Peyer's patch (tissue), 4 donors: ENCODE results near the gene ZNF189. TPM values are rescaled to one million over a fixed set of nuclear protein-coding genes. Genes with fewer than 3 reads are reported as not detected.

ENCODE experiments used
- DNase-seq, 3 donors: peaks; one replicate each; pipeline ENCODE4 v3.0.0-alpha.2; 2017 to 2019
- H3K27ac ChIP-seq, 4 donors: fragments of 200-600 bp; sonication (generic); one replicate each; pipeline ENCODE4 v1.5.1; 2016 to 2019
- H3K27me3 ChIP-seq, 2 donors: fragments of 200-600 bp; sonication (generic); one replicate each; pipeline ENCODE4 v1.5.1; 2019
- H3K36me3 ChIP-seq, 3 donors: fragments of 200-600 bp; sonication (generic); one replicate each; pipeline ENCODE4 v1.5.1; 2016 to 2019
- H3K4me1 ChIP-seq, 4 donors: fragments of 200-600 bp; sonication (generic); one replicate each; pipeline ENCODE4 v1.5.1; 2016 to 2019
- H3K4me3 ChIP-seq, 4 donors: fragments of 200-600 bp; sonication (generic); 1 replicate in 3 of 4; 2 replicates in 1 of 4; pipeline ENCODE4 v1.5.1; 2016 to 2019; ENCODE audit warnings: mild to moderate bottlenecking in 1 of 4
- H3K9me3 ChIP-seq, 4 donors: fragments of 200-600 bp; sonication (generic); one replicate each; pipeline ENCODE4 v1.5.1; 2016 to 2019; ENCODE audit warnings: mild to moderate bottlenecking in 1 of 4
- CTCF ChIP-seq, 6 experiments: fragments of 450-650 bp in 4 of 6; fragments of 200-600 bp in 2 of 6; sonication (generic) in 1 of 6; IDR thresholded peaks; one replicate each; pipeline ENCODE4 v1.5.1; 2017 to 2019; ENCODE audit warnings: antibody characterized with exemption in 6 of 6, mild to moderate bottlenecking in 3 of 6, moderate library complexity in 1 of 6
- POLR2A ChIP-seq, 2 donors: fragments of 450-650 bp; IDR thresholded peaks; one replicate each; pipeline ENCODE4 v1.5.1; 2017; ENCODE audit warnings: antibody characterized with exemption in 2 of 2, mild to moderate bottlenecking in 2 of 2, moderate library complexity in 2 of 2
- total RNA-seq, 4 donors: library from RNA; depleted of rRNA; stranded (reverse); fragments of >200 nt; gene quantifications; one replicate each; pipeline ENCODE4 v1.1.0, GENCODE V29; 2016

Gene ZNF189
- total RNA-seq, 4 donors from 2014 or later, result 22.8 to 33.0 (median 25.7) TPM

- Histone ChIP-seq H3K4me1 (peaks cover 0 to 10% (median 2%) of the 10 kb centered on the region in 4 donors), H3K27ac (peak overlapping the region in 3 of 4 donors; percentile 29 to 92 (median 73))
- TF ChIP-seq CTCF (IDR thresholded peaks at IDR 0.05) (no peak), POLR2A (IDR thresholded peaks at IDR 0.05) (peak in 1 of 2 donors; percentile 20)
These were observed 46.8 kb downstream of the ZNF189 start for GRCh38 chr9:101445353-101446029.

GRCh38 chr9:101446732-101447131, 48.1 kb downstream of the ZNF189 start:
- Histone ChIP-seq H3K4me3 (no peak overlapping the region), H3K9me3 (no peaks in the 10 kb centered on the region), H3K27me3 (no peaks in the 10 kb centered on the region), H3K4me1 (peaks cover 0 to 10% (median 2%) of the 10 kb centered on the region in 4 donors), H3K36me3 (no peaks in the 10 kb centered on the region), H3K27ac (peak overlapping the region in 2 of 4 donors; percentile 73 to 92)
- DNase-seq, result no peak
- TF ChIP-seq CTCF (IDR thresholded peaks at IDR 0.05) (no peak), POLR2A (IDR thresholded peaks at IDR 0.05) (no peak)

More at GRCh38 chr9:101445353-101446029, 46.8 kb downstream of the ZNF189 start:
- H3K27me3 ChIP-seq, result no peaks in the 10 kb centered on the region
- H3K9me3 ChIP-seq, result no peaks in the 10 kb centered on the region
- no peaks in the 10 kb centered on the region for H3K36me3 ChIP-seq
- peak overlapping the region in 1 of 4 donors; percentile 13 for H3K4me3 ChIP-seq
- DNase-seq, result no peak

GRCh38 chr9:101448680-101449070, 50.0 kb downstream of the ZNF189 start:
- Histone ChIP-seq H3K27me3 (no peaks in the 10 kb centered on the region), H3K9me3 (peaks cover 0 to 6% (median 0%) of the 10 kb centered on the region in 4 donors), H3K4me3 (peak overlapping the region in 1 of 4 donors; percentile 59), H3K4me1 (peaks cover 0 to 5% (median 2%) of the 10 kb centered on the region in 4 donors), H3K36me3 (no peaks in the 10 kb centered on the region), H3K27ac (peak overlapping the region in 2 of 4 donors; percentile 66 to 86)
- TF ChIP-seq CTCF (IDR thresholded peaks at IDR 0.05) (no peak), POLR2A (IDR thresholded peaks at IDR 0.05) (no peak)
- DNase-seq, result no peak

- H3K9me3 ChIP-seq, result peaks cover 0 to 6% (median 0%) of the 10 kb centered on the region in 4 donors
- peaks cover 0 to 5% (median 2%) of the 10 kb centered on the region in 4 donors for H3K4me1 ChIP-seq
- no peaks in the 10 kb centered on the region for H3K36me3 ChIP-seq
- no peaks in the 10 kb centered on the region for H3K27me3 ChIP-seq
- H3K4me3 ChIP-seq, result peak overlapping the region; percentile 39 to 63 (median 52)
- H3K27ac ChIP-seq, result peak overlapping the region in 3 of 4 donors; percentile 66 to 90 (median 86)
- DNase-seq, result peak; percentile 57 to 92 (median 92)
- TF ChIP-seq CTCF (IDR thresholded peaks at IDR 0.05), result peak in 4 of 6 experiments; percentile 51 to 81 (median 71)
- peak; percentile 47 to 51 for TF ChIP-seq POLR2A (IDR thresholded peaks at IDR 0.05)
These were observed 50.5 kb downstream of the ZNF189 start for GRCh38 chr9:101449071-101449721.

DNA sequence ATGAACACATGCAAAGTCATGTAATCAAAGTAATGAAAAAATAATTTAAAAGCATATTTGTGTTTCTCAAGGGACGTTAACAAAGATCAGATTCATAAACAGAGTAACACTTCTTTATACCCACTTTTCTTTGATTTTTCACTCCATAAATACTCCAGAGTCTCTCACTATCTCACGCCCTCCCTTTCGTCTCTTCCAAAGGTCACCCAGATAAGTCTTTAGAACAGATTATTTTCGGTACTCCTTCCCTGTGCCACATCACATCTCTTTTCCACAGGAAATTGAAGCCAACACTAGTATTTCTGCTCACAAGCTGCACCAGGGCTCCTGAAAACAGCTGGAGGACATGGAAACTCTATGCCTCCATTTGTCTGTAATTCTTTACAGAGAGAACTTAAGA, 52.3 kb downstream of the ZNF189 start:
- peak overlapping the region in 2 of 4 donors; percentile 23 to 53 for H3K27ac ChIP-seq
- no peak for TF ChIP-seq POLR2A (IDR thresholded peaks at IDR 0.05)
- TF ChIP-seq CTCF (IDR thresholded peaks at IDR 0.05), result no peak
- no peak for DNase-seq

More for the DNA sequence above, 52.3 kb downstream of the ZNF189 start:
- Histone ChIP-seq H3K9me3 (peaks cover 0 to 6% (median 0%) of the 10 kb centered on the region in 4 donors), H3K4me1 (peaks cover 0 to 5% (median 0%) of the 10 kb centered on the region in 4 donors), H3K36me3 (no peaks in the 10 kb centered on the region), H3K27me3 (no peaks in the 10 kb centered on the region), H3K4me3 (no peak overlapping the region)
